ENCODE data around the gene NPR3.

DNA sequence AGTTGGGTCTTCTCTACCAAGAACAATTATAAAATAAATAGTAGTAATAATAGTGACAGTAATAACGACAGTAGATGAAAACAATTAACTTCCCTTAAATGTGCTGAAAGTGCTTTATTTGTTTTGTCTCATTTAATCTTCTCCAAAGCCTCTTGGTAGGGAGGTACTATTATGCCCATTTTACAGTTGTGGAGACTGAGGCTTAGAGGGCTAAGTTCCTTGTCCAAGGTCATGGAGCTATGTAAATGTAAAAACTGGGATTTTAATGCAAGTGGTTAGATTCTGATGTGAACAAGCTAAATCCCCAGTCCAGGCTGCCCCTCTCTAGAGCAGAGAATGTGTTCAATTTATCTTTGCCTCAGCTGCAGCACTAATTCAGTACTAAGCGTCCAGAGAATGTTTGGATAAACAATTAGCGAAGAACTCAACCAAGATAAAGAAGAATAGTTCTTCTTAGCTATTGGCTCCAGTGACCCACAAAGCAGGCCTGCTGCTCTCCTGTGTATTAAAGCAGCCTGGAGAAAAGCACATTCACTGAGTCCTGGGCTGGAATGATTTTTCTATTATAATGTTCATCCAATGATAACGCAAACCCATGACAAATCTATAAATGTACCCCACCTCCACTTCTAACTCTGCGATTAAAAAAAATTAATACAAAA lies 68.8 kb downstream of the NPR3 start:
- TF ChIP-seq, protein P1, sequence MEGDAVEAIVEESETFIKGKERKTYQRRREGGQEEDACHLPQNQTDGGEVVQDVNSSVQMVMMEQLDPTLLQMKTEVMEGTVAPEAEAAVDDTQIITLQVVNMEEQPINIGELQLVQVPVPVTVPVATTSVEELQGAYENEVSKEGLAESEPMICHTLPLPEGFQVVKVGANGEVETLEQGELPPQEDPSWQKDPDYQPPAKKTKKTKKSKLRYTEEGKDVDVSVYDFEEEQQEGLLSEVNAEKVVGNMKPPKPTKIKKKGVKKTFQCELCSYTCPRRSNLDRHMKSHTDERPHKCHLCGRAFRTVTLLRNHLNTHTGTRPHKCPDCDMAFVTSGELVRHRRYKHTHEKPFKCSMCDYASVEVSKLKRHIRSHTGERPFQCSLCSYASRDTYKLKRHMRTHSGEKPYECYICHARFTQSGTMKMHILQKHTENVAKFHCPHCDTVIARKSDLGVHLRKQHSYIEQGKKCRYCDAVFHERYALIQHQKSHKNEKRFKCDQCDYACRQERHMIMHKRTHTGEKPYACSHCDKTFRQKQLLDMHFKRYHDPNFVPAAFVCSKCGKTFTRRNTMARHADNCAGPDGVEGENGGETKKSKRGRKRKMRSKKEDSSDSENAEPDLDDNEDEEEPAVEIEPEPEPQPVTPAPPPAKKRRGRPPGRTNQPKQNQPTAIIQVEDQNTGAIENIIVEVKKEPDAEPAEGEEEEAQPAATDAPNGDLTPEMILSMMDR (conservative IDR thresholded peaks at IDR 0.05) = no peak
- TF ChIP-seq EZH2 (IDR thresholded peaks at IDR 0.05; ENCODE audit: low read depth) = no peak
